ENCODE results near the gene VEGFB.

- TF ChIP-seq RAD21 (IDR thresholded peaks at IDR 0.05; ENCODE audit: low read depth) (no peak), ZBTB7A (IDR thresholded peaks at IDR 0.05; ENCODE audit: low read depth) (no peak), MAX (IDR thresholded peaks at IDR 0.05) (no peak), TAF1 (IDR thresholded peaks at IDR 0.05; ENCODE audit: low read depth) (no peak), CEBPB (IDR thresholded peaks at IDR 0.05) (no peak), YY1 (IDR thresholded peaks at IDR 0.05; ENCODE audit: low read depth) (no peak), REST (IDR thresholded peaks at IDR 0.05; ENCODE audit: low read depth) (no peak), CREB1 (IDR thresholded peaks at IDR 0.05; ENCODE audit: low read depth) (no peak), EP300 (IDR thresholded peaks at IDR 0.05; ENCODE audit: borderline replicate concordance) (no peak), FOXM1 (IDR thresholded peaks at IDR 0.05; ENCODE audit: borderline replicate concordance, low read depth) (no peak), NFIC (IDR thresholded peaks at IDR 0.05) (no peak)
Measured at GRCh38 chr11:64276653-64277431, 42.5 kb downstream of the VEGFB start.
